Measurements from ENCODE around the gene MAML2.
"Not testable (repeated sequence)": the region's sequence is repeated elsewhere in the genome, so short reads cannot be mapped to it uniquely, and the experiment has no call there.

Gene MAML2

DNA sequence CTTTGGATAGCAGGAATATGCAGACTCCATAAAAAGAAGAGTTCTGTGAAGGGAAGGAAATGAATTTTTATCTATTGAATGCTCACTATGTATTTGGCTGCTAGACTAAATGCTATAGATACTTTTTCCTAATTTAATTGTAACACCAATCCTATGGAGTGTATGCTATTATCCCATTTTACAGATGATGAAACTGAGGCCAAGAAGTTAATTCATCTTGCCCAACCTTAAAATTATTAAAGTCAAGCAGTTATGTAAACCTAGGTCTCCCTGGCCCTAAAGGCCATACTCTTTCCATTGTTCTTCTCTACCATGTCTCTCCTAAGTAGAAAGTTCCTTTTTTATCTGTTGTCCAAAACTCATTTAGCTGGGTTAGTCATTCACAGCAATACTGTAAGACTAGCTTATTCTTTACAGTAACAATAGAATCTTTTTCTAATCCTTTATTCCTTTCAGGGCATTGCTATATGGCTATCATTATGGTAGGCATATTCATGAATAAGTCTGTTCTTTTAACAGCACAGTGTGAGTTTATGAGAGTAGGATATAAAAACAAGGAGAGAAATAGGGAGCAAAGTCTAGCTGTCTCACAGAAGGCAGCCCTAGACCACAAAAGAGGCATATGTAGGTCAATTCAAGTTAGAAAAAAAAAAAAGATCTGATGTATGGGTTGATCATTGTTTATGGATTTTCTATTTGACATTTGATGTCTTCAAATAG is 50.5 kb downstream of the MAML2 start:
- no peak for DNase-seq (ENCODE audit: low spot score)

DNA sequence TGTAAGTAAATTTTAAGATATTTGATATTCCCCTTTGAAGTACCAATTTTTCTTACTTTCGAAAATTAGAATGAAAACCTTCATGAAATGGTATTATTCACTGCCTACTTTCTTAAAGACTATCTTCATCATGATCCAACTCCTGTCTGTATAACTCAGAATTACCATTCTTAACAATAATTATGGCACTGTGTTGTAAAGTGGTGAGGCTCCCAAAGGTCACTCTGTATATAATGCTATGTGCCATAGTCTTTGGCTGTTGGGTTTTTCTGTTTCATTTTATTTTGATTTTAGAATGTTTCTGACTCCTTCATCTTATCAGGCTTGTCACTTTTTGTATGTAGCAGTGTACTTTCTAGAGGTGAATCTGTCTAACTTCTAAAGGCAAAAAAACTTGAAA is 52.4 kb downstream of the MAML2 start:
- no peak for DNase-seq (ENCODE audit: low spot score)

DNA sequence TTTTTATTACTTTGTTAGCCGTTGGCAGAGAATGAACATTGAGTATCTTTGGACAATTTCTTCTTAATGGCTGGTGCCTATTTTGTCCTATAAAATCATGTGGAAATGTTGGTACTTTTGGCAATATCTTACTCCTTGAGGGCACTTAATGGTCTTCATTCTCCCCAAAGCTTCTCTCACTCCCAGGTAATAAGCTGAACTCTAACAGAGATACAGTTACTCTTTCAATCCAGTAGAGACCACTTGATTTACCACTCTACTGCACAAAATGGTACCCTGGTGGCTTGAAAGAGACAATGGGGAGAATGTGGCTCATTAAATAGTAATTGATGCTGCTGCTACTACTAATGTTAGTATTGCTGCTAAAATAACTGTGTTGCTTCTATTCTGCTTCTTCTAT is 53.0 kb downstream of the MAML2 start:
- DNase-seq (ENCODE audit: low spot score) = no peak

DNA sequence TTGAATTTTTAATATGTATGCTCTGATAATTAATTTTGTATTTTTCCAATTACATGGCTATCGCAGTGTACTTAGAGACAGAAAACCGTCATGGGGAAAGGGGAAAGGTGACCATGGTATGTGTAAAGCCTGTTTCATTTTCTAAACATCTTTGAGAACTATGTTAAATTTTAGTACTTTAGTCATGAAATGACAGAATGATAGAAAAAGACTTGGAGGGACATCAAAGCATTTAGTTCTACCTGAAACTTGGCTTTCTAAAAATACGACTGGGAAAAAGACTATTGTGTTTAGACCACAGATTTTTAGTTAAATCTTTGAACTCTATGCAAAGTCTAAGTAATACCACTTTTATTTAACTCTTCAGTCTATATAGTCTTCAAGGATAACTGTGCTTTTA is 54.1 kb downstream of the MAML2 start:
- DNase-seq (ENCODE audit: low spot score) = no peak

DNA sequence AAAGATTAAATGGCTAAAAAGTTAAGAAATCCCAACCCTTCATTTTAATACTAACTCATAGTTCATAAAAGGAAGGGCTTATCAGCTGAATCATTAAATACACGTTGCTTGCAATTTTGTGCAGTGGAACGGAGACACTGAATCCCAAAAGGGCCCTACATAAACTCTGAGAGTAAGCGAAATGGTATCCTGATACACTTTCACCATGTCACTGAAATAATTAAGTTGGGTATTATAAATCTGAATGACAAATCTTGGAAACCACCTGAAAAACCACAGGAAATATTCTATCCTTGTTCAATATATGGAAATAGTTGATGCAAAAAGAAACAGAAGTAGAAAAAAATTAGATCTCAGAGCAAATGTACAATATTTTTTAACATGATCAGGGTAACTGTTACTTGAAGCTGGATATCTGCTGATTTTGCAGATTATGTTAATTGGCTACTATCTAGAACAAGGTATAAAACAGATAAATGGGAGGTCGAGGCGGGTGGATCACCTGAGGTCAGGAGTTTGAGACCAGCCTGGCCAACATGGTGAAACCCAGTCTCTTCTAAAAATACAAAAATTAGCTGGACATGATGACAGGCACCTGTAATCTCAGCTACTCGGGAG is 55.1 kb downstream of the MAML2 start:
- DNase-seq (ENCODE audit: low spot score) = no peak

DNA sequence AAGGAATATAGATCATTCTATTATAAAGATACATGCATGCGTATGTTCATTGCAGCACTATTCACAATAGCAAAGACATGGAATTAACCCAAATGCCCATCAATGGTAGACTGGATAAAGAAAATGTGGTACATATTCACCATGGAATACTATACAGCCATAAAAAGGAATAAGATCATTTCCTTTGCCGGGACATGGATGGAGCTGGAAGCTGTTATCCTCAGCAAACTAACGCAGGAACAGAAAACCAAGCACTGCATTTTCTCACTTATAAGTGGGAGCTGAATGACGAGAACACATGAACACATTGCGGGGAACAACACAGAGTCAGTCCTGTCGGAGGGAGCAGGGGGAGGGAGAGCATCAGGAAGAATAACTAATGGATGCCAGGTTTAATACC is 57.0 kb downstream of the MAML2 start:
- not testable (repeated sequence) for DNase-seq (ENCODE audit: low spot score)

DNA sequence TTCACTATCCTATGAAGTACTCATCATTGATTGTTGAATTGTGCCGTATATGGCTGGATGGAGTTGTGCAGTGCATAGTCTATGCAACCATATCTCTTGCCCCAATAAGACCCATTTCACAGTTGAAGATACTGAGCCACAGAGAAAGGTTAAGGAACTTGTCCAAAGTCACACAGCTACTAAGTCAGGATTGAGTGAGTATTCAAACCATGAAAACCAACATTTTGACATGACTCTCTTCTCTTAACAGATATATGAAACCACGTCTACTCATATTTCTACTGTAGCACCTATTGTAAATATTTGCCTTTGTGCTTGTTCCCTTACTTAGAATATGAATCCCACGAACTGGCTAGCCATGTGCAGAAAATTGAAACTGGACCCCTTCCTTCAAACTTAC is 58.1 kb downstream of the MAML2 start:
- DNase-seq (ENCODE audit: low spot score) = no peak

DNA sequence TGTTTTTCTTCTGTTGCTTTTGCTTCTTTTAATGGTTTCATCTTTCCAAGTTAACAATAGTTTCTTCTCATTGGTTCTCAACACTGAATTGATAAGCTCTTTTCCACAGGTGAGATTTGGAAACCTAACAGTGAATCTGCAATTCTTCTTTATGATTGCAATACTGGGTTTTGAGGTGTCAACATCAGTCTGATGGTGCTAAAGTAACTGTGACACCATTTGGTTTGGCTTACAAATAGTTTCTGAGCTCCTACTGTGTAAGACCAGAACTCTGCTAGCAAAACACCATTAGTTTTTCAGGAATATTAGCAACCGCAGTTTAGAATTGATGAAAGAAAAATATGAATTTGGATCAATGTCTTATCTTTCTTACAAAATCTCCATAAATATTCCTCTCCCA is 58.6 kb downstream of the MAML2 start:
- DNase-seq (ENCODE audit: low spot score) = no peak

DNA sequence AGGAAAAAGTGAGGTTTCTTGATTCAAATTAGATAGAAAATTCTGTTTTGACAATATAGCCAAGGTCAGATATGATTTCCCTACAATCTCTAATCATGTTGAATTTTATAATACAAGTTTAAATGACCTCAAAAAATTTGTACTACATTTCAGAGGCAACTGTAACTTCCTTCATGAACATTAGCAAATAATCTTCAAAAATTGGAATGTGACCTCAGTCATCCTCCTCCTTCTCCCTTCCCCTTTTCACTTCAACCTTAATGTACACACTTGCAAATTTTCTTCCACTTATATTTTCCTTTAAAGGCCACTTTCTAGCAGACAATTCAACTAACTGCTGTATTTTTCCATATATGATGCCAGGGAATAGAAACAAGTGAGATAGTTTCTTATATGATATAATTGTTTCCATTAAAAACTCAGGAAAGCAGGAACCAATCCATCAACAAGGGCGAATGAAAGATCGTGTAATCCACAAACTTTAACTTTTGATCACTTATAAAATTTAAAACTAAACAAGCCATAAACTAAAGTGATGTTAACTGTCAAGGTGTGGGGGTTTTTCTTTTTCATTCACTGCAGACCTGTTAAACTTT is 60.3 kb downstream of the MAML2 start:
- DNase-seq (ENCODE audit: low spot score) = no peak

DNA sequence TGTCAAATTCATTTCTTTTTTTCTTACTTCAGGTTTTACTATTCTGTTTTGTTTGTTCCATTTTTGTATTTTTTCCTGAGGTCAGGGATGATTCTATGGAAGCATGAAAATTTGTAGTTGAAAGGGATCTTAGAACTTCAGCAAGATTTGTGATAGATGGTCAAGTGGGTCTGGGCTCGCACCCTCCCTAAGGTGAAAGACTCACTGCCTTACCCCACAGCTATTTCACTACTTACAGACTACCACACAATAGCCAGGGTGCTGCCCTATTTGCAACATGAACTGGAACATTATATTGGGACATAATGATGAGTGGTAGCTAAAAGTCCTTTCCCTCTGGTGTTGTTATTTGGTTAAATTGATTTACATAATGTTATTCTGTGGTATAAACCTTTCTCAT is 62.6 kb downstream of the MAML2 start:
- DNase-seq (ENCODE audit: low spot score) = no peak

DNA sequence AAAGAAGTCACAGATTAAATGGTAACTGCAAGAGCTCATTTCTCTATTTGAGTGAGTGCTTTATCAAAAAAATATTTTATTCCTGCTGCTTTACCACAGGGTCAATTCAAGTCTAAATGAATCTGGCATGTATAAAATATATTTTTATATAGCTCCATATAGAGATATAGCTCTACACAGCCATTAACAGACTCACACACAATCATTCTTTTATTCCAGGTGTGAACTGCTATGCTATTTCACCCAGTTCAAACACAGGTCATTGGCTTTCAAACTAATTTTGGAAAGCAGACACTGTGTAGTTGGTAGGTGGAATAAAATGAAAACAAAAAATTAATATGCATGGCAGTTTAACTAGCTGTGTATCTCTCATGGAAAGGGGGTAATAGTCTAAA is 63.1 kb downstream of the MAML2 start:
- DNase-seq (ENCODE audit: low spot score) = no peak

DNA sequence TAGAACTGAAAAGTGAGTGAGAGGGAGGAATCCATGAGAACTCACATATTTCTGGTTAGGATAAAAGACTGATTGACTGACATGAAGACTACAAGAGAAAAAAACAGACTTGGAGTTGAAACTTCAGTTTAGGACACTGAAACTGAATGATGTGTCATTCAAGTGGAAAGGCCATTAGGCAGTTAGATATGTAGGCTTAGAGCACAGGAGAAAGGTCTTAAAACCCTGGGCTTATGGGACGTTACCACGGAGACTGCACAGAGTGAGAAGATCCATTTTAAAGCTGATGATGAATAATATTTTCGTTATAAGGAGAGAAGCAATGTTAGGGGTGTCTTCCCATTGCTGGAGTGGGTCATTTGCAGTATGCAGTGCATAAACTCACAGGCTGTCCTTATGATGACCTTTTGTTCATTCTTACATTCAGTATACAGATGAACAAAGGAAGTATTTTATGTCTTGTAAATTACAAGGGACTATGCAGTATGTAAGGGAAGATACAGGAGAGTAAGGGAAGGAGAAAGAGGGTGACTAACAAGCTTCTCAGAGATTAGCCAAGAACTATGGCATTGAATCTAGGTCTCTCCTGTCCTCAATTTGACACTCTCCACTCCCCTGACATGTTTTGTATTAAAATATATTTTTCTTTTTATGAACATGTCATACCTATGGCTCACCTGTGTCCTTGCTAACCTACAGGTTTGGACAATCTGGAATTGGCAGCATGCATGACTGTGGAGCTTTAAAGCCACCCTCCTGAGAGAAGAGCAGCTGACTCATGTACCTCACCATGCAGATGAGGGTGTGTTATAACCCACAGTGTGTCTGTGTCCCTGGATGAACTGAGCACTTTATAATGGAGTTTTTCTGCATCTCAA is 63.7 kb downstream of the MAML2 start:
- no peak for DNase-seq (ENCODE audit: low spot score)

DNA sequence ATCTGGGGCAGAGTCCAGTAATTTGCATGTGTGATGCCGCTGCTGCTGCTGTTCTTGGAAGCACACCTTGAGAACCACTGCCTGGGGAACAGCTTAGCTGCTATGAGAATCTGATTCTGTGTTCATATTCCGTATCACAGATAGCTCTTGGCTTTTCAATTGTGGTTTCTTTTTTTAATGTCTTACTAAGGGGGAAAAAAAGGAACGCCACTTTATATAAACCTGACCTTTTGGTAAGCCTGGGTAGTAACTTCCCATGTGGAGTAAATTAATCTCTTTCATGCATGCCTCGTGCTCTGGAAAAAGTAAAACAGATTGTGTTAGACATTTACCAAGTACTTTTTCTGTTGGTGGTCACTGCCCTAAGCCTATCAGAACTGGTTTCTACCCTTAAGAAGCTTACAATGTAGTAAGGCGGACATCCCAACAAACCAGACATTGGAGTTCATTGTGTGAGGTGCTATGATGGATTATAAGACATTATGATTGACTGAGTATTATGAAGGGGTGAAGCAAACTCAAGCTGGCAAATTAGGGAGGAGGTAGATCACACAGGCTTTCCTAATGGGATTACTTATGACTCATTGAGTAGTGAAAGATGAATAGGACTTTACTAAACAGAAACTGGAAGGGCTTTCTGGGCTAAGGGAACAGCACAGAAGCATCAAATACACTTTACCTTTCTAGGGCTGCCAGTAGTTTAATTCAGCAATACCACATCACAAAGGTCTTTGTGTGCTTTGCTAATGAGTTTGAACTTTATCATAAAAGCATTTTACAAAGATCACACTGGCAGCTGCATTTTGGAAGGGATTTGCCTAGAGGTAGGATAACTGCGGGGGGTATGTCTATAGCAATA is 64.7 kb downstream of the MAML2 start:
- no peak for DNase-seq (ENCODE audit: low spot score)

DNA sequence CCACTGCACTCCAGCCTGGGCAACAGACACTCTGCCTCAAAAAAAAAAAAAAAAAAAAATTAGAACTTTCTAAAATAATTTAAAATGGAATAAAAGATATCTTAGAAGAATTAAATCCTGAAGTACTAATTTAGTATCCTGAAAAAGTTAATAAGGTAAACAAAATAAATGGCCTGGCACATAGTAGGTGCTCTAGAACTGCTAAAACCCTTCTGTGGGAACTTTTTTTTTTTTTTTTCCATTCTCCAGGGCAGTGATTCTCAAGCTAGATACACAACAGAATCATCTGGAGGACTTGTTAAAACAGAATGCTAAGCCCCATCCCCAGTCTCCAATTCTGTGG is 65.3 kb downstream of the MAML2 start:
- DNase-seq (ENCODE audit: low spot score) = no peak

DNA sequence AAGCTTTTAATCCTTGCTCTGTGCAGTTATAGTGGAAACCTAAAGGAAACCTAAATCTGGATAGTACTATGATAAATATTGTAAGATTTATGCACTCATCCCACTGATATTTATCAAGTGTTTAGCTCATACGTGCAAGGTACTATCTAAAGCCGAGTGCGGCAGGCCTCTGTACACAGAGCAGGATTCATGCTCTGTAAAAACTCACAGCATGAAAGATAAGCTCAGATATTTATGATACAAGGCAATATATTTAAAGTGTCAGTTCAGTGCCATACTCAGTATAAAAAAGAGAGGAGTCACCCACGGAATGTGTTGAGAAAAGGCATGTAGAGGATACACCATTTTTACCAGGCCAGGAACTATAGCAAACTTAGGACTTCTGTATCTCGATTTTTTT is 66.2 kb downstream of the MAML2 start:
- no peak for DNase-seq (ENCODE audit: low spot score)

DNA sequence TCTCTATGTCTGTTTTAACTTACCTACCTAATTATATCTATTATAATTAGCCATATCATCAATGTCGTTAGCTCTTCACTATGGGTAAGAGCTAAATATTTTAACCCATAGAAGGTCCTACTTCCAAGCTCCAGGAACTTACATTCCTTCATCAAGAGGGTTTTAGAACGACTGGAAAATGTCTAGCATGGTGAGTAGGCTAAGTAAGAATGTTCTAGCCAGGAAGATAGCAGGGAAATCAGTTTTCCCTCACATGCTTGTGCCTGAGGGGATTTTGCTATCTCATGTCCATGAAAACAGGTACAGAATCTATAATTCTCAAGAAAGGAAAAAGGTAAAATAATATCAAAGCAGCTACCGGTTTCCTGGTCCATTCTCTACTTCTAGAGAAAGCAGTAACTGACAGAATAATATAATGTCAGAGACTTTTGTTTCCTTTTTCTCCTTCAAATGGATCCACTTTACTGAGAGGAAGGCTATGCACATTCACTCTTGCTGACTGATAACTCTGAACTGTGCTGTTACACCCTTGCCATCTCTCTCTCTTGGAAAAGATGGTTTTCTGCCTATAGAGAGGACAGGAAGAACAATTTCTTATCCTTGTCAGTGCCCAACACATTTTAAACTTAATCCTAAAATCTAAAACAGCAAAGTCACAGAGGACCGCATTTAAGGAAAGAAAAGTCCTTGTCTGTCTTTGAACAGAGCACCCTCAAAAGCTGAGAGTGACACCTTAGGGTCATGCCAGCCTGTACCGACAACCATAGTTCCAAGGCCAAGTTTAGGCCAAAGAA is 67.0 kb downstream of the MAML2 start:
- DNase-seq (ENCODE audit: low spot score) = no peak

DNA sequence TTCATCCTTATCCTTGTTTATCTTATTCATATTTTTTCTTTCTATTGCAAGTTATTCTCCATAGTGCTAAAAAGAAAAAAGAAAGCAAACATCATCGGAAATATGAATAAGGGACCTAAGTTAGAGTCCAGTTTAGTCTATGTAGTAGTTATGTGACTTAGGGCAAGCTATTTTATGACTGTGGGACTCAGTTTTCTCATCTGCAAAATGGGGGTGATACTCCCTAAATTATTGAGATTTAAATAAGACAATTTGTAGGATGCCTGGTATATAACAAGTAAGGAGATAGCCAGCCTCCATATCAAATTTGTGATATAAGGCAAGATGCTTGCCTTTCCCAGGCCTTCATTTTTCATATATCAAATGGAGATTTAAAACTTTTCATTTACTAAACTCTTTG is 69.5 kb downstream of the MAML2 start:
- DNase-seq (ENCODE audit: low spot score) = no peak

DNA sequence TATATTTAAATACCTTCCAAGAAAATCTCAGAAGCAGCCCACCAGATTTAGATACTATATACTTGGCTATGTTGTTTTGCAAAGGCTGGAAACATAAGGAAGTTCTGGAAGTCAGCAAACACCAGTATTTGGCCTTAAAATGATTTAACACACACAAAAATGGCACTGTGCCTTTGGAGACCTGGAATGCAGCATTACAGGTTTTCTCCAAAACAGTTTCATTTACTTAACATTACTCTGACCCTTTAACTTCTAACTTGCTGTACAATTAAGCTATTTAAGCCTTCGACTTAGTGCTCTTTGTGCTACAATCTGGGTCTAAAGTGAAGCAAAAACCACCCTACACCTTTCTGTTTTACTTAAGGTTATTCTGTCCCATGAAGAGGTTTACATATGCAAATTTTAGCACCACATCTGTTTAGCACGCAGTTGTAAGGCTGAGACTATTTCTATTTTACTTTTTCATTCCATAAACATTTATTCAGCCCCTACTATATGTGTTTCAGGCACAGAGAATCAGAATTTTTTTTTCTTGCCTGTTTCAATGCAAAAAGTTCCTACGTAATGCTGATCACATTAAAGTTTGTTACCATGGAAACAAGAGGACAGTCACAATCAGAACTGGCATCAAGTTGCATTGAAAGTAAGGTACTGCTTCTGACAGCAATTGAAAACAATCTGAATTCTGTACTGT is 70.3 kb downstream of the MAML2 start:
- DNase-seq (ENCODE audit: low spot score) = no peak

DNA sequence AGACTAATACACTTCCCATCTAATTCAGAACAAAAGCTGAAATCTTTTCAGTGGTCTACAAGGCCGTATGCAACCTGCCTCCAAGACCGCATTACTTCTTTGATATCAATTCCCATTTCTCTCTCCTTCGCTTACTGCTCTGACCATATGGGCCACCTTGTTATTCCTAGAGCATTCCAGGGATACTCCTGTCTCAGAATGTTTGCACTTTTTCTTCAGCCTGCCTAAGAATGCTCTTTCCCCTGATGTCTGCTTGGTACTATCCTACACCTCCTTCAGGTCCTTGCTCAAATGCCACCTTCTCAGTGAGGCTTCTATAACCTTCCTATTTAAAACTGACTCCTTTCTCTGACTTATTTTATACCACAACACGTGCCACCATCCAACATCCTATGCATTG is 71.2 kb downstream of the MAML2 start:
- DNase-seq (ENCODE audit: low spot score) = no peak

DNA sequence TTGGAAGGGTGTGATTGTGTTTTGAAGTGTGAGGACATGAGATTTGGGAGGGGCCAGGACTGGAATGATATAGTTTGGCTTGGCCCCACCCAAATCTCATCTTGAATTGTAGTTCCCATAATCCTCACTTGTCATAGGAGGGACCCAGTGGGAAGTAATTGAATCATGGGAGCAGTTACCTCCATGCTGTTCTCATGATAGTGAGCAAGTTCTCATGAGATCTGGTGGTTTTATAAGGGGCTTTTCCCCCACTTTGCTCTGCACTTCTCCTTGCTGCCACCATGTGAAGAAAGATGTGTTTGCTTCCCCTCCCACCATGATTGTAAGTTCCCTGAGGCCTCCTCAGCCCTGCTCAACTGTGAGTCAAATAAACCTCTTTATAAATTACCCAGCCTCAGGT is 71.6 kb downstream of the MAML2 start:
- not testable (repeated sequence) for DNase-seq (ENCODE audit: low spot score)
